Measurements from ENCODE around the gene DGKI. TPM values are rescaled to one million over a fixed set of nuclear protein-coding genes. Genes with fewer than 3 reads are reported as not detected.

The DGKI gene
- total RNA-seq, 1 experiment from 2014 or later: 0.15 TPM

DNA sequence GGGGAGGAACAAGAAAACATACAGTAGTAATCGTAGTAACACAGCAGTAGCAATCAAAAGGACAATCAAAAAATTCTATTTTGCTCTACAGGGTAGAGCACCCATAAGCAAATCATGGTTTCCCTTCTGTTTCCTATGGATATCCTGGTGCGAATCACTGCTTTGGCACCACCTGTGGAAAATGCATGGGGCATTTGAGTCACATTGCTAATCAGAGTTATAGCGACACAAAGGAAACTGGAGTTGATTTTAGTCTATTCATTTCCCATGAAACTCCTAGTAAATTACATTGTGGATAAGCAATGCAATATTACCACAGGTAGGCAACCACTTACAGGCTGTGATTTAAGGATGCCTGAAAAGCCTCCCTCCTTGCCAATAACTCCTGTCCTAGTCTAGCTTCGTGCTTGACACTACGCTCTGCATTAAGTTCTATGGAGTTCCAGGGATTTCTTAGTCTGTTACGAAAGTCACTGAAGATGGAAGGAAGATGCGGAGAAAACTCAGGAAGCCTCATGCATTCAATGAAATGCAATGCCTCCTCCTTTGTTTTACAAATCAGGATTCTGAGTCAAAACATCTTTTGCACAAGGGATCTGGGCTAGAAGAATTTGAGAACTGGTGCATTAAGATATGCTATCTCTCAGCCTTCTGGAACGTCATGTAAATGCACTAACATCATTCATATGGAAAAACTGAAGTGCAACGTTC is 188.4 kb downstream of the DGKI start (continued):
- TF ChIP-seq, protein P1, sequence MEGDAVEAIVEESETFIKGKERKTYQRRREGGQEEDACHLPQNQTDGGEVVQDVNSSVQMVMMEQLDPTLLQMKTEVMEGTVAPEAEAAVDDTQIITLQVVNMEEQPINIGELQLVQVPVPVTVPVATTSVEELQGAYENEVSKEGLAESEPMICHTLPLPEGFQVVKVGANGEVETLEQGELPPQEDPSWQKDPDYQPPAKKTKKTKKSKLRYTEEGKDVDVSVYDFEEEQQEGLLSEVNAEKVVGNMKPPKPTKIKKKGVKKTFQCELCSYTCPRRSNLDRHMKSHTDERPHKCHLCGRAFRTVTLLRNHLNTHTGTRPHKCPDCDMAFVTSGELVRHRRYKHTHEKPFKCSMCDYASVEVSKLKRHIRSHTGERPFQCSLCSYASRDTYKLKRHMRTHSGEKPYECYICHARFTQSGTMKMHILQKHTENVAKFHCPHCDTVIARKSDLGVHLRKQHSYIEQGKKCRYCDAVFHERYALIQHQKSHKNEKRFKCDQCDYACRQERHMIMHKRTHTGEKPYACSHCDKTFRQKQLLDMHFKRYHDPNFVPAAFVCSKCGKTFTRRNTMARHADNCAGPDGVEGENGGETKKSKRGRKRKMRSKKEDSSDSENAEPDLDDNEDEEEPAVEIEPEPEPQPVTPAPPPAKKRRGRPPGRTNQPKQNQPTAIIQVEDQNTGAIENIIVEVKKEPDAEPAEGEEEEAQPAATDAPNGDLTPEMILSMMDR (IDR thresholded peaks at IDR 0.05 in 2 of 3, conservative IDR thresholded peaks at IDR 0.05 in 1 of 3; ENCODE audit: borderline replicate concordance in 1 of 3, insufficient read depth in 1 of 3, low read depth in 2 of 3, low read length in 2 of 3): no peak
- no peak for TF ChIP-seq EGR1 (IDR thresholded peaks at IDR 0.05; ENCODE audit: low read depth)
- TF ChIP-seq ZFX (IDR thresholded peaks at IDR 0.05): no peak

DNA sequence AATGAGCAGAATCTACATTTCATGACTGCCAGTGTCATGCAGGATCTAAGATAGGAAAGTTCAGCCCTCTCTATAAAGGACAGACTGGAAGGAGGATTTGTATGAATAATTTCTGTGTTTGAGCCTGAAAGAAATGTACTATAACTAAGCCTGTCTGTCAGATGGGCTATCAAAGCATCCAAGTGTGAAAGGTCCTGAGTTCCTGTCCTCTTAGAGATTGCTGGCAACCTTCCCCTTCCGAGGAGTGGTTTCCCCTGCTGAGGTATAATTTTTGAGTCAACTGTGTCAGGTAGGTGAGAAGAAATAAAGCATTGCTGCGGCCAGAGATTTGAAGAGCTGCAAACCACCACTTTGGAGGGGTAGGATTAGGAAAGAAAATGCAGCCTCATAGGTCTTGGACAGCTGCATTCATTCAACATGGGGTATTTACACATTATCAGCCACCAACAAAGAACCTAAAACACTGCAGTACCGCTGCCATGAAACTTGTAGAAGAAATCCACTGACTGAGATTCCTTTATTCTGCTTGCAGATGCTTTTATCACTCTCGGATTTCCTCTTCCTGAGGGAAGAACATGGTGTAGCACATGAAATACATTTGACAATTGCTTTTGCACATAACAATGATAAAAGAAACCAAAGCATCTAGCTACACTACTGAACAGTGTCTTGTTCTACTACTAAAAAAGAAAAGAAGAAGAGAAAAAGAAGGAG is 189.1 kb downstream of the DGKI start:
- Histone ChIP-seq H3K9ac (ENCODE audit: low read length) (no peak overlapping the region), H3K4me1 (ENCODE audit: control insufficient read depth in 1 of 2, insufficient read depth in 2 of 2, low read length in 2 of 2) (no peaks in the 10 kb centered on the region), H3K9me3 (ENCODE audit: control insufficient read depth in 1 of 2, insufficient read depth in 1 of 2, low read depth in 1 of 2, low read length in 2 of 2) (no peaks in the 10 kb centered on the region), H3K79me2 (ENCODE audit: insufficient read depth, low read length) (no peaks in the 10 kb centered on the region), H3K27me3 (ENCODE audit: insufficient read depth, low read length) (peaks cover 17% of the 10 kb centered on the region), H2AFZ (ENCODE audit: low read depth, low read length, poor library complexity, severe bottlenecking) (no peak overlapping the region), H3K4me3 (replicated peaks in 1 of 2; ENCODE audit: low read depth in 1 of 2, low read length in 2 of 2) (no peak overlapping the region), H3K4me2 (ENCODE audit: low read length) (no peak overlapping the region), H4K20me1 (ENCODE audit: insufficient read depth) (no peaks in the 10 kb centered on the region), H3K36me3 (ENCODE audit: control insufficient read depth in 1 of 2, insufficient read depth in 2 of 2, low read length in 2 of 2) (no peaks in the 10 kb centered on the region), H3K27ac (ENCODE audit: low read depth, low read length) (no peak overlapping the region), H3K9me2 (ENCODE audit: insufficient read depth) (no peaks in the 10 kb centered on the region)
- intact Hi-C loops (cut with micrococcal nuclease): loop anchor here (2.0 kb wide), 1 partner anchor 351 kb away; no protein-coding TSS in a partner anchor
- ChIA-PET RAD21 (ENCODE audit: low non-redundant PET in 1 of 2, low total read pairs in 2 of 2, uncharacterized antibody in 2 of 2, unreplicated experiment in 2 of 2) (no interaction called here), CTCF (no interaction called here), POLR2A (no interaction called here)
- ATAC-seq: no peak
- no peak for DNase-seq (ENCODE audit: low read depth, low spot score)
- no TSS peak for BruUV-seq (replicated peaks)
- TF ChIP-seq SRF (IDR thresholded peaks at IDR 0.05; ENCODE audit: low read depth) (no peak), ZBTB33 (IDR thresholded peaks at IDR 0.05; ENCODE audit: extremely low read depth, insufficient replicate concordance, low read length) (no peak), ZNF274 (IDR thresholded peaks at IDR 0.05; ENCODE audit: low read depth, low read length) (no peak), RAD21 (IDR thresholded peaks at IDR 0.05; ENCODE audit: low read depth) (no peak), TCF7L2 (IDR thresholded peaks at IDR 0.05; ENCODE audit: borderline replicate concordance, extremely low read depth, insufficient read depth, insufficient read length) (no peak), REST (IDR thresholded peaks at IDR 0.05; ENCODE audit: low read depth) (no peak), ZFX (IDR thresholded peaks at IDR 0.05) (no peak), CBX3 (IDR thresholded peaks at IDR 0.05; ENCODE audit: low read depth) (no peak), YY1 (IDR thresholded peaks at IDR 0.05; ENCODE audit: extremely low read depth, insufficient replicate concordance, low read depth, low read length) (no peak), MAX (IDR thresholded peaks at IDR 0.05) (no peak), ELF1 (IDR thresholded peaks at IDR 0.05; ENCODE audit: borderline replicate concordance, low read depth) (no peak)

Measured in HCT116 (cell line).